Activated CD8-positive, alpha-beta memory T cell treated with anti-CD3 and anti-CD28 coated beads, Interleukin-2, amount 50 U/mL, for 24 hours (primary cell): ENCODE data around the gene RALGPS2.

Experiments
- DNase-seq: peaks from one replicate; pipeline ENCODE4 v3.0.0-alpha.2; 2020; ENCODE audit errors: extremely low read depth

Gene RALGPS2

DNA sequence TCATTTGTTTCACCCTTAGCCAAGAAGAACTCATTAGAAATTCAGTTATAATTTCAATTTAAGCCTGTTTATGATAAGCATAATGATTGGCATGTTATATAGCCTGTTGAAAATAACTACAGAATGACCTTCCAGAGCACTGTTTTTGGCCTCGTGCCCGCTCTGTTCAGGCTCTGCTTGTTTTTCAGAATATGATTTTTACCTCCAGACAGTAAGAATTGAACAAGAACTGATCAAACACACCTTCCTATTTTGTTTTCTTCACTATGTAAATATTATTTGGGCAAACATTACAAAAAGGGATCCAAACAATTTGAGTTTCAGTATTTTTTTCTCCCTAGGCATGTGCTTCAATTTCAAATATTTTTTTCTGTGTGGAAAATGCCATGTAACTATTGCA is 193.9 kb downstream of the RALGPS2 start:
- DNase-seq, result no peak

DNA sequence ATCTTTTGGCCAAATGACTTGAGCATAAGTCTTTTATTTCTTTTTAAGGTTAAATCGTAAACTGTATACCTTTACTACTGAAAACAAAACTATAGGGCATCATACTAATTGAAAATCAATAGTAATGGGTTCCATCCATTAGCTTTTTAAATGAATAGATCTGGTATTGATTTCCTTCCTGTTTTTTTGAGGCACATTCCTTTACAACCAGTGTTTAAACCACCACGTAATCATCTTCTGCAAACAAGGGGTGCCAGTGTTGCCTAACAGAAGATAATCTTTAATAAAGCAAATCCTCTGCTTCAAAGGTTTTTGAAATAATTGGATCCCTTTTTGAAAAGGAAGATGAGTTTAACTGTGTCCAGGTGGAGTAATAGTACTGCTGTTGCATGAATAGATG is 194.5 kb downstream of the RALGPS2 start:
- DNase-seq, result no peak

DNA sequence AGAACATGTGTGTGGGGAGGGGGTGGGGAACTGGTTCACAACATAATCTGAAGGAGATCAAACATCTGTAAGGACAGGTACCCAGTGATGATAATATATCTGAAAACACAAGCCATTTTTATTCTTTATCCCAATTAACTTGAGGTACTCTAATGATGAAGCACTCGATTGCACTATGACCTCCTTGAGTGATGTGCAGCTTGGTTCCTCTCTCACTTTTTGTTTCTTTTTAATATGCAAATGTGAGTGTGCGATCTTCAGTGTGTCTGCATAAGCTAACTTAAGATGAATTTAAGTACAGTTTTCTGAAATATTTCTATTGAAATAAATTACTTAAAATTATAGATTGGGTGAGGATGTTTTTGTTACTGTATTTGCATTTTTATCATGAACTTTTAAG is 196.5 kb downstream of the RALGPS2 start:
- DNase-seq, result no peak

DNA sequence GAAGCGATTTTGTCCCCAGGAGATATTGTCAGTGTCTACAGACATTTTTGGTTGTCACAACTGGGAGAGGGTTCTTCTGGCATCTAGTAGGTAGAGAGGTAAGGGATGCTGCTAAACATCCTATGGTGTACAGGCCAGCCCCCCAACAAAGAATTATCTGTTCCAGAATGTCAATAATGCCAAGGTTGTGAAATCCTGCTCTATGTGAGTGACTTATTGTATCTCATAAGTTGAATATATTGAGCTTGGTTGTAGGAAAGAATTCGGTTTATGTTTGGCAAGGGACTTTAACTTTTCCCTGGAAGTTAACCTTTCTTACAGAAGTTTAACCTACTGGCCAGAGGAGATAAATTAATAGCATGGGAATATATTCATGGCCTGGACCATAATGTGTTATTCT is 198.5 kb downstream of the RALGPS2 start:
- DNase-seq, result no peak

DNA sequence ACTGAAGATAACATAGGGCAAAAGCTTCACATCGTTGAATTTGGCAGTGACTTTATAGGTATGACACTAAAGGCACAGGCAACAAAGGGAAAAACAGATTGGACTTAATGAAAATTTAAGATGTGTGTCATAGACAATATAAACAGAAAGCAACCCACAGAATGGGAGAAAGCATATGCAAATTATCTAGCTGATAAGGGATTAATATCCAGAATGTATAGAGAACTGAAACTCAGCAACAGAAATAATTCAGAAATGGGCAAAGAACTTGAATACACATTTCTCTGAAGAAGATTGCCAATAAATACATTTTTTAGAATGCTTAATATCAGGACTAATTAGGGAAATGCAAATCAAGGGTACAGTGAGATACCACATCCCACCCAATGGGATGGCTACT is 201.0 kb downstream of the RALGPS2 start:
- no peak for DNase-seq

DNA sequence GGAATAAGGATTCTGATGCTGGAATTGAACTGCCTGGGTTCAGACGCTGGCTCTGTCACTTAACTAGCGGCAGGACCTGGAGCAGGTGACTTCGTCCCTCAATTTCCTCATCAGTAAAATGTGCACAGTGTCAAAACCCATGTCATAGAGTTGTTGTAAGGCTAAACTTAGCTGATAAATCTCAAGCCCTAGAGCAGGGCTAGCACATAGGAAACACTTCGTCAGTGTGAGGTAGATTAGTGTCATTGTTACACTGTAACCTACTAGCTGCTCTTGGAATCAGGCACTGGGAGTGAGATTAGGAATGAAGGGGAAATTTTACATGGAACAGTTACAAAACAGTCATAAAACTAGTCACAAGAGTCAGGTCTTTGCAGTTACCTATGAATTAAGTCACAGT is 202.0 kb downstream of the RALGPS2 start:
- no peak for DNase-seq

DNA sequence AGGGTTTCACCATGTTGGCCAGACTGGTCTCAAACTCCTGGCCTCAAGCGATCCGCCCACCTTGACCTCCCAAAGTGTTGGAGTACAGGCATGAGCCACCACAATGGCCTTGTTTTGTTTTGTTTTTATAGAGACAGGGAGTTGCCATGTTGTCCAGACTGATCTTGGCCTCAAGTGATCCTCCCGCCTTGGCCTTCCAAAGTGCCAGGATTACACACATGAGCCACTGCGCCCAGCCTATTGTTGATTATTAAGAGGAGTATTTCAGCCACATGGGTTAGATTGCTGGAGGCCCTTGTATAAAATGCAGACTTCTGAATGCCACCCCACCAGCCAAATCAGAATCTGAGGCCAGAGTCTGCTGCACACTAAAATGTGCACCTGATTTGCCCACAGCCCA is 203.0 kb downstream of the RALGPS2 start:
- DNase-seq, result no peak

DNA sequence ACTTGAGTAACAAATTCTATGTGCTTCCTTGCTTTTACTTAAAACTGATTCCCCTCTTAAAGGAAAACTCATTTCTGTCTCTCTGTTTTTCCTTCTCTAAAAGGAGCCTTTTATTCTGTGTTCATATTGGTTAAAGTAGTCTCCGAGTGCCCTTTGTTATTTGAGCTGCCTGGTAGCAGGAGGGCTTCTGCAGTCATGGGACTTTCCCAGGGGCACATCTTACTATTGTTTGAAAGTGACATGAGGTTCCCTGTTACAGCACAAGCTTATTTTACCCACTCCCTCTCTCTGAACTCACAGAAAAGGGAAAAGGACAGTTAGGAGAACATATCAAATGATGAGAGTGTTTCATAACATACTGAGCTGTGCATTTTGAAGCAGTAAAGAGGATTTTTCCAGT is 203.9 kb downstream of the RALGPS2 start:
- no peak for DNase-seq

DNA sequence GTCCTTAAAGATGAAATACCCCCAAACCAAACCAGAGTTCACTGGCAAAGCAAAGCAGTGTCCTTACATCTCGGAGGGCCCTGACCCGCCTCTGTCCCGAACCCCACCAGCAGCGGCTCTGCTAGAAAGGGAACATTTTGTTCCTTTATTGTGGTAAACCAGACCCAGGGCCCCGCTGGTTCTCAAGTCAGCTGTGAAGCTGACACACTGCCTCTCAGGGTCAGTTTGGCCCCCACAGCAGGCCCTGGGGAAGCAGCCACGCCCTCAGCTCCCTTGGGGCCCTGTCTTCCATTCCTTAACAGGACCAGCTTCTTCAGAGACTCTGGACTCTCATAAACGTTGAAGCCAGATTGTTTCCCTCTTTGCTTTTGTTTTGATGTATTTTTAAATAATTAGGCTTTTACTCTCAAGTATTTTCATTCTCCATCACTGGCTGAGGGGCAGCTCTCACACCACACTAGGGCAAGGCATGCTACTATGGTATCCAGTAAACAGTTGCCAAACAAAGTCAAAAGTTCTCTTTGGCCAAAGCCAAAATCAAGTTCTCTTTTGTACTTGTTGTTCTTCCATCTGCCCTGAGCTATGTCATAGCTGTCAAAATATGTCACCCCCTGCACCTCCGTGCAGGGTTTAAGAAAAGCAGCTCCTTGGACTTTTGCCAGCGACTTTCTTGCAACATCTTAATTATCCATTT is 207.0 kb downstream of the RALGPS2 start:
- DNase-seq, result no peak

DNA sequence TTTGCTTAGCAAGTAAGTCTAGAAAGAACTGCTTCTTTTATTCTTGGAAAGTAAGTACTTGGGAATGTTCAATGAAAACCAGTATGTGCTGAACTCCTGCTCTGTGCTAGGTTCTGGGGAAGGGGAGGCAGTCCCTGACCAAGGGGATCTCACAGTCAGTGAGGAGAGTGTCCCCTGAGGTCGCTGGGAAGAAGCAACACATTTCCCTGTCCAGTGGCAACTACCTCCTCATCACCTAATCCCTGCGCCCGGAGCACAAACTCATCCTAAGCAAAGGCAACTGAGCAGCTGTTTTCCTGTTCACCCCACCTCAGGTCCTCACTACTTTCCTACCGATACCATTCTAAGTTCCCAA is 207.5 kb downstream of the RALGPS2 start:
- no peak for DNase-seq

DNA sequence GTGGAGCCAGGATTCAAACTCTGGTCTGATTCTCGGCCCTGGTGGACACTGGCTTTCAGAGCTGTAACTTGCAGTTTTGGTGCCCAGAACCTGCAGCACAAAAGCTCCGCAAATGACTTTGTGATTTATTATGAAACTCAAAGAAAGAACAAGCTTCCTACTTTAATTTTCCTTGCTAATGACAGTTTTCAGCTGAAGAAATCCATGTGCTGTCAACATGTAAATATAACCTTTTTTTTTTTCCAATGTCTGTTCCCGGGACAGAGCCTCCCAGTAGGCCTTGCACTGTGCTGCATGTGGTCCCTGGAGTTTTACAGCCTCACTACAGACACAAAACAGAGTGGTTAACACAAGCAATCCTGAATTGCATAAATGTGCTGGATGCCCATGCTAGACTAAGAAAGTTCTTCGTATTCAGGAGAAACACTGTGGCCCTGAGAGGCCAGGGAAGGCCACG is 208.1 kb downstream of the RALGPS2 start:
- DNase-seq, result no peak

DNA sequence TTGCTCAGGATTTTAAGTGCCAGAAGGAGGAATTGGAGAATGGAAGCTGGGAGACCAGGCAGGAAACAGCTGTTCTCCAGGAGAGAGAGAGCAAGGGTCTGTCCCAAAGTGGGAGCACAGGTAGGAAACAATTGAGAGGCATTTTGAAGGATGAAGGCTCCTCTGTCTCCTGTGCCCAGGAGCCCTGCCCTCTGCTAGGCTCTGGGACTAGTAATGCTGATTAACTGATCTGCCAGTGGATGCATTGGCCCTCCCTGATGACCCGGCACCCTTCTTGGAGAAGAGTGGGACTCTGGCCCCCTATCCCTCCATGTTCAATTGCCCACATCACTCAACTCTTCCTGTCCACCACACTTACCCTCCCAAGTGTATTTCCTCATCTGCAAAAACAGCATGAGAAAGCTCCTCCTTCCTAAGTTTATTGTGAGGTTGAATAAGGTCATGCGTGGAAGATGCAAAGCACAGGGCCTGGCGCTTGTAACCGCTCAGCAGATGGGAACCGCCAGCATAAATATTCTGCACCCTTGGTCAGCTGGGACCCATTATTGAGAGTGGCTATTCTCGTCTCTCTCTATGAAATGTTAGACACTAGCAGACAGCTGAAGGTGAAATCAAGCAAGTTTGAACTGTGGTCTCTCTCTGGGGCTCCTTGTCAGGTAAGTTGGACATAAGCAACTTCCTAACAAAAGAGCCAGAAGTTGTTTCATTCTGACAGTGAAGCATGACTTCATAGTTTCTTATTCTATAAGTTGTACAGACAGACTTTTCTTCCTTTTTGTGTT is 208.9 kb downstream of the RALGPS2 start:
- no peak for DNase-seq

DNA sequence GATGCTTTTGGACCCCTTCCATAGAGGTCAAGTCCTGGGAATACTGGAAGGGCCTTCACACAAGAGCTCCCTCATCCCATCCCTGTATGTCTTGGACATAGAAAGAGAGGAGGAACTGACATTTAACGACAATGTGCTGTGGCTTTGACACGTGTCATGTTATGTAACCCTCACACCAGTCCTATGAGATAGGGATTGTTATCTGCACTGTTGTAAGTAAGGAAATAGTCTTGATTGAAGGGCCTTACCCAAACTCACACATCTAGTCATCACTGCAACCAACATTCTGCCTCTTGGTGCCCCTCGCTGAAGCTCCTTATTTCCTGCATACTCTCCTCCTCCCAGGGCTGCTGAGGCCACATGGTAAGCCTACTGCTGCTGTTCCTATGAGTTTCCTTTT is 209.5 kb downstream of the RALGPS2 start:
- no peak for DNase-seq

DNA sequence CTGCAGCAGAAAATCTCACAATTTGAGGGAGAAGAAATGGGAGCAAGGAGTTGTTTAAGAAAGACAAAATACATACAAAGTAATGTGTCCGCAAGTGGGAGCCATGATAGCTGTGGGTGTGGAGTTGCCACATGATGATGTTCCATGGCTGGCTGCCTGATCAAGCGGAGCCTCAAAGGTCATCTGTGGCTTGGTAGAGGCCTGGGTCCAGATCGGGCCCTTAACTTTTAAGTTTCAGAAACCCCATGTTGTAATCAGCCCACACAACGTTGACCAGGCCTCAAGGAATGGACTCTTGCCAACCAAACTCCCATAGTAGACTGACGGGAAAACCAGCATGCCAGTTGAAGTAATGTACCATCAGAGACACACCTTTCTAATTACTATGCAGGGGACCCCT is 210.6 kb downstream of the RALGPS2 start:
- DNase-seq, result no peak

DNA sequence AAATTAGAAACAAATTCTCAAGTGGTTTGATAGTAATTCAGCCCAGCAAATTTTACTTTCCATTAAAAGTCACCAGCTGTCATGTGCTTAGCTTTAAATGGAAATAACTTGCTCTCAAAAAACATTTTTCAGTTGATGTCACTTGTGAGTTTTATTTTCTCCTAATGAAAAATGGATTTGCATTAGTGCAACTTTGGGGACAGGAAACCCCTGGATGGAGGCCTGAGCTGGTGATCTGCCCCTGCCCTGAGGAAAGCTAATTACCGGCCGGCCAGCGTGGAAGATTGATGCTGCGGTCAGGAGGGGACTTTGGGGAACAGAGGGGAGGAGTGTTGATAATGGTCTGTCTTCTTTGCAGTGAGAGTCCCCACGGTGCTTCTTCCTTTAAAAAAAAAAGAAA is 212.7 kb downstream of the RALGPS2 start:
- no peak for DNase-seq

DNA sequence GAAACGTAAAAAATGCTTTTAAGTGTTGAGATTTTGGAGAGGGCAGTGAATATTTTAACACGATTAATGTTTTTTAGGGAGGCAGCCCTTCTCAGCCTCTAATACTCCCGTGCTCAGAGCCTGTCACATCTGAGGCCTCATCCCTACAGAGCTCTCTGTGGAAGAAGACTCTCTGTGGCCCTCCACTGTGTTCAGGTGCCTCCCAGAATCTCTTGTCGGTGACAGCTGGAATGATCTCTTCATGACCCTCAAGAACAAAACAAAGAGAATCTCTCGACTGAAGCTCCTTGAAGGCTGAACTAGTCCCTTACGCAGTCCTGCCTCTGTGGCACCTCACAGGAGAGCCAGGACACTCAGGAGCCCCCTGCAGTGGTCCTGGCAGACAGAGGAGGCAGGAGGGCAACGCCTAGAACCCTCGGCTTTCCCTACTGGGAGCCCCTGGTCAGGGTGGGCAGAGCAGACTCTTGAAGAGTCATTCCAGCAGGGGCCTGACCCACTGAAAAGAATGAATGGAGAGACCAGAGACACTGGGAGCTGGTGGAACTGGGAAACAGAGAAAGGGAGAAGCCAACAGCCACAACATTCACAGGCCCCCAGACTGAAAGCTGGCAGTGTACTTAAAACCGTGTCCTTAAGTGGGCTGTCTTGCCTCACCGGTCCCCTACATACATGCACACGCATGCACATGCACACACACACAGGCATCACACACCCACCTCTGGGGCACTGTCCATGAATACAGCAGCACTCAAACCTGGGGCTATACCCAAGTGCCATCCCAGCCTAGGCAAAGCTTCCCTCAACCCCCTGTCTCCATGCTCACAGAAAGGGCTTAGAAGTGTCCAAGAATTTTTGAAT is 213.3 kb downstream of the RALGPS2 start:
- DNase-seq, result no peak

DNA sequence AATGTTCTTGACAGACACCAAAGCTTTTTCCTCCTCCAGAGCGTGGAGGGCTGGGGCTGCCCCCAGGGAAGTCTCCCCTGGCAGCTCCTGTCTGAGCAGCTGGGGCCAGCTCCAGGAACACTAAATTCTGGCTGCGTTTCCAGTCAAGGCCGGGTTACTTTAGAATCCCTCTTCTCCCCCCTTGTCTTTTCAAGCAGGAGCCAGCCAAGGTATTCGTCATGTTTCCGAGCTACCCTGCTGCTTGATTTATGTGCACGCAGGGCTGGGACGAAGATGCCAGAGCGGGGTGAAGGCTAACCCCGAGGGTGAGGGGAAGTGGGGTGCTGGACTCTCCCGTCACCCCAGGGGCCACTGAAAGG is 213.9 kb downstream of the RALGPS2 start:
- DNase-seq, result no peak

DNA sequence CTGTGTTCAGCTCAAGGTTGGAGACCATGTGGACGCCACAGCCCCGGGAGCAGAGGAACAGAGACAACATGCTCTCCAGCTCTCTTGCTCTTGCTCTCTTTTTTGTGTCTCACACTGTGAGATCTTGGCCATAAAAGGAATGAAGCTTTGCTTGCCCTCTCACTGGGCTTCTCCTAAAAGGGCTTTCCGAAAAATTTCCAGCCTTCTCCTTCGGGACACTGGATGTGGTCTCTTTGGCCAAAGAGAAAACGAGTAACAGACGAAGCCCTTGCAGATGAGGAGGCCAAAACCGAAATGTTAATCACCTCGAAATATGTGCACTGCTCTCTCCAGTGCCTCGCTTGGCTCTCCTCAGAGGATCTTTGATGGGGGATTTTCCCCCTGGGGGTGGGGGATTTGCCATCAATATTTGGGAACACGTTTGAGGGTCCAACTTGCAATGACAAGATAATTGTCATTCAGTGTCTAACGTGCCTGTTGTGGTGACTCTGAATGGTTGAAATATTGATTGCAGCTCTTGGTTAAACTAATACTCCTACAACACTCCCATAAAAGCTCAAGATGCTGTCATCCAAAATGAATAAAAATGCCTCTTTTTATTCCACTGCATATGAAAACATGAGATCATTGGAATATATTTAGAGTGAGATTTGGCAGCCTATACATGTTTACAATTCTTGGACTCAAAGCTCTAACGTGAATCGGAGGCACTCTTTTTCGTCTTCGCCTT is 214.5 kb downstream of the RALGPS2 start:
- no peak for DNase-seq

DNA sequence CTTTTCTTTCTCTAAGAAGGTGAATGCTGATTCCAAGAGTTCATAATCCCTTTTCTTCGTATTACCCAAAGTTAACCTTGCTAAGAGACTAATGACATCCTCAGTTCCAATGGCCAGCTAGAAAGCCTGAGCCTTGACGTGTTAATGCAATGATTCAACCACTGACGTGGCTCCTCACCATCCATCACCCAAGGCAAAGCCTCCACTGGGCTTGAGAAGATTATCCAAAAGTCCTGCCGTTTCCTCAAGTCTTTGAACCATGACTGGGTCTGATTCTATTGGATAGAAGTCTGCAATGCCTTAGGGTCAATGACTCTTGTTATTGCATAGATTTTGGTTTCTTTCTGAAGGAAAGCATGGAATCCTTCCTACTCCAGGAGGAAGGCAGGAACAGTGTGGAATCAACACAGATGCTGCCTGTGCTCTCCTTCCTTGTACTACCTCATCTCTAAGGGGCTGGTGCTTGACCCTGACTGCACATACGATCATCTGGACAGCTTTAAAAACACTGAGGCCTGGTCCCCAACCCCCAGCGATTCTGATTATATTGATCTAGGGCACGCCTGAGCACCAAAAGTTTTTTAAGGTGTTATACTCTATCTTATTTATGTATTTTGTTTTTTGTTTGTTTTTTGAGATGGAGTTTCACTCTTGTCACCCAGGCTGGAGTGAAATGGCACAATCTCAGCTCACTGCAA is 215.2 kb downstream of the RALGPS2 start:
- no peak for DNase-seq

DNA sequence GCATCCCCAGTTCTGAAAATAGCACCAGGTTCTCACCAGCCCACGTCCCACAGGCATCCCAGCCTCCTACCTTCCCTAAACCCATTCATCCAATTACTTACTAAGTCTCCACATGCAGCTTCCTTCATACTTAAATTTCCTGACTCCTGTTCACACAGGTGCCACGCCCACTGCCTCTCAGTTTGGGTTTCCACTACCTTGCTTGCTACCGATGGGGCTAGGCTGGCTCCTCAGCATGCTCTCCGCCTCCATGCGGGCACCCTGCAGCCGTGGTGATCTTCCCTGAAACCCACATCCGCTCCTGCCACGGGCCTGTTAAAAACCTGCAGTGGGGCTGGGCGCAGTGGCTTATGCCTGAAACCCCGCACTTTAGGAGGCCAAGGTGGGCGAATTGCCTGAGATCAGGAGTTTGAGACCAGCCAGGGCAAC is 216.2 kb downstream of the RALGPS2 start:
- no peak for DNase-seq

DNA sequence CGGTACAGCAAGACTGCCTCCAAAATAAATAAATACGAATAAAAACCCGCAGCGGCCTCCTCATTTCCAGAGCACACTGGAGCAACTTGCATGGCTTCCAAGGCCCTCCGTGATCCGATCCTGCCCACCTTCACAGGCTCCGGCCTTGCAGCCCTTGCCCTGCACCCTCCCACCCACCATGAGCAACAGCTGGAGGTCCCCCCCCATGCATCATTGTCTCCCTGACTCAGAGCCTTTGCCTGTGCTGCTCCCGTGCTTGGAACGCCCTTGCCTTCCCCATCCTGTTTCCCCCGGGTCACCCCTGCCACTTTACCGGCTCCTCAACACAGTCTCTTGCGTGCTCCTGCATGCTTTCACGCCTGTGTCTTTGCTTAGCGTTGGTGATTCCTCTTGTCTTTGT is 216.8 kb downstream of the RALGPS2 start:
- no peak for DNase-seq
